HG03097 (cell line): Measurements from ENCODE around the gene GPHB5.

Source experiments
- ATAC-seq: cut with Tn5 transposase; IDR thresholded peaks from one replicate; pipeline ENCODE4 v1.9.1; 2021; ENCODE audit not compliant: unreplicated experiment, low FRiP score

The GPHB5 gene

GRCh38 chr14:63267171-63267570, 51.6 kb downstream of the GPHB5 start:
- no peak for ATAC-seq

- no peak for ATAC-seq
Measured at GRCh38 chr14:63266106-63266505, 52.6 kb downstream of the GPHB5 start.
